Left forelimb (tissue), 1 donor: Measurements from ENCODE around the gene KRT6B.

Experiments
- DNase-seq: peaks from one replicate; pipeline ENCODE4 v3.0.0-alpha.2; 2018; ENCODE audit warnings: low spot score

The KRT6B gene

DNA sequence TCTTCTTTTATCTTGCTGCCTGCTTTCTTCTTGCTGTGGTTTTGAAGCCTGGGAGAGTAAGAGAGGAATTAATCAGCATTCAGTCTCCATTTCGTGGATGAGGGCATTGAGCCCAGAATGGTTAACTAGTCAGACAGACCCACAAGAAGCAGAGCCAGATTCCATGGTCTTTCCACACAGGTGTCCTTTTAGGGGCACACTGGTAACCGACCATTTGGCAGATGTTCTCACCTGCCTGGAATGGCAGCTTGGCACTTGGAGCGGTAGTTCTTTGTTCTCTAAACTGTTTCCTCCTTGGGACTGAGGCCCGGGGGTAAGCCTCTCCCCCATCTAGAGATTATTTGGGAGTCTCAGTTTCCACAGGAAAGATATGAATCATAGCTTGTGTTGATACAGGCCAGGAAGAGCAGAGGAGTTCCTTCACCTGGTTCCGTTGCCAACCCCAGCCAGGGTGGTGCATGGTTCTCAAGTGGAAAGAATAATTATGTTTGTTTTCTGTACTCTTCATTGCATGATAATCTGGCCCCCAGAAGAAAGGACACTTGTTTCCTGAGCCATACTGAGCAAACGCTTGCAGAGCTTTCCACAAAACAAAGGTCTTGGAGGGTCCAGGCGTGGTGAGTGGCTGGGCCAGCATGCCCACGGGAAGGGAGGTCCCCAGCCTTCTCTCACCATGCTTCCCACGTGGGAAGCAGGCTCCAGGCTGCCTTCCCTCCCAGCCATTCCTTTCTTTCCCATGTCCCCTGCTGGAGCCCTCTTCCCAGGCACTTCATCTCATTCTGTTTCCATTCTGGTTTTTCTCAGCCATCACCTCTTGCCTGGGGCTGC, 15.7 kb downstream of the KRT6B start:
- DNase-seq: no peak

DNA sequence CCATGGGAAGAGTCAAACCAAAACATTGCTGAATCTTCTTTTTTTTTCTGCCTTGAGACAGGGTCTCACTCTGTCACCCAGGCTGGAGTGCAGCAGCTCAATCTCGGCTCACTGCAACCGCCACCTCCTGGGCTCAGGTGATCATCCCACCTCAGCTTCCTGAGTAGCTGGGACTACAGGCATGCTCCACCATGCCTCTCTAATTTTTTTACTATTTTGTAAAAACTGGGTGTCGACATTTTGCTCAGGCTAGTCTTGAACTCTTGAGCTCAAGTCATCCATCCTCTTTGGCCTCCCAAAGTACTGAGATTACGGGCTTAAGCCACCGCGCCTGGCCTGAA, 16.3 kb downstream of the KRT6B start:
- DNase-seq: no peak

- DNase-seq: no peak
Observed at GRCh38 chr12:52434760-52435530, 17.0 kb downstream of the KRT6B start.

DNA sequence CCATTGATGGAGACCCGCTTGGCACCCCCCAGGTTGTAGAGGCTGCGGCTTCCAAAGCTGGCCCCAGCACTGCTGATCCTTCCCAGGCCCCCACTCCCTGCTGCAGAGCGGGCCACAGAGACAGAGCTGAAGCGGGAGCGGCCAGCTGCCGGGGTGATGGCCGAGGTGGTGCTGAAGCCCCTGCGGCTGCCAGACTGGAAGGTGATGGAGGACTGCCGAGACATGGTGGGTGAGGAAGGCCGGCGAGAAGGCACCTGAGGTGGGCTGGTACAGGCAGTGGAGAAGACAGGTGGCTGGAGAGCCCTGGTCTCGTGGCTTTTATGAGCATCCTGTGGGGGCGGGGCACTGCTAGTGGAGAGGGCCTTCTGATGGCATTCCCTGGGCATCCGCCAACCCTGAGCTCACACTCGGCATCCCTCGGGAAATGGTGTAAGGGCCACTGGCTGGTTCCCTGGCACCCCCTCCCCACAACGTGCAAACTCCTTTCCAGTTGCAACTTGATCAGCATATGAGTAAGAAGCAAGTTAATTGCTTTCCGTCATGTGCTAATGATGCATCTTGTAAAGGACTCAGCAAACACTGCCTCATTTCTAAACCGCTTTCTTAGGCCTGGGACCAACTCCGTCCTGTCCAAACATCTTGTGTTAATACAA, 17.7 kb downstream of the KRT6B start, which contains the start of gene KRT75:
Gene KRT75, minus strand, starts transcription at position 291 of the 653 bp plus-strand sequence. Its CDS starts 67 bp downstream, at position 224.
- peak; percentile 49 for DNase-seq

GRCh38 chr12:52433501-52434080, 18.4 kb downstream of the KRT6B start:
- DNase-seq: peak; percentile 63

DNA sequence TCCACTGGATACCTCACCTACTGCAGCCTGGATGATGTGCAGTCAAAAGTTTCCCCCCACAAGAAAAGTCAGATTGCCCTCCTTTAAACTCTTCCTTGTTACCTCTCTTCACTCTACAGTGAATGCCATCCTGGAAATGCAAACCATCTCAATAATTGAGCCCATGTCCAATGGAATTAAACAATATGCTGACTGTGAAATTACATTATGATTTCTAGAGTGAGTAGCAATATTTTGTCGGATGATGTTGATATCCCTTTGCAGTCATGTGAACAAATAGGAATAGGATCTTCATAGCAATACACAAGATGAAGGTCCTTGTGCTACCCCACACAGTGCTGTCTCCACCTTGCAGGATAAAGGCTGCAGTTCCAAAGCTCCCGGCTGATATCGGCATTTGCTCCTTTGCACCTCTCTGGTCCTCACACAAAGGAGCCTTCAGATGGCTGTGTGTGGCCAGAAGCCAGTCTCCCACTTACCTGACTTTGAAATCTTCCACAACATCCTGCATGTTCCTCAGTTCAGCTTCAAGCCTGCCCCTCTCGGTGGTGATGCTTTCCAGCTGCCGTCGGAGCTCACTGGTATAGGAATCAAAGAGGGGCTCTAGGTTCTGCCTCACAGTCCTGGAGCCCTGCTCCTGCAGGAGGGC, 19.3 kb downstream of the KRT6B start:
- peak; percentile 15 for DNase-seq

GRCh38 chr12:52428121-52428520, 23.8 kb downstream of the KRT6B start:
- DNase-seq: no peak

GRCh38 chr12:52427083-52427482, 24.9 kb downstream of the KRT6B start:
- DNase-seq: no peak

GRCh38 chr12:52426034-52426433, 25.9 kb downstream of the KRT6B start:
- no peak for DNase-seq

DNA sequence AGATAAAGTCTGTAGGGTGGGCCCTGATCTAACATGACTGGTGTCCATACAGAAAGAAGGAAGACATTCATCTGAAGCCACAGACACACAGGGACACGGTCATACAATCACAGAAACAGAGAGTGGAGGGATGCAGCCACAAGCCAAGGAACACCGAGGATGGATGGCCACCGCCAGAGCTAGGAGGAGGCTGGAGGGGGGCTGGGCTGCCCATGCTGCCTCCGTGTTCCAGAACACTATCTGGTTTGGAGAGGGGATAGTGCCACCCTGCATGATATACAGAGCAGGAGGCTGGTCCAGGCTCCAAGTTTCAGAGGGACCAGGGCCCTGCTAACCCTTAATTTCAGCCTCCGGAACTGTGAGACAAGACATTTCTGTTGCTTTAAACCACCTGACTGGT, 26.5 kb downstream of the KRT6B start:
- DNase-seq: no peak

DNA sequence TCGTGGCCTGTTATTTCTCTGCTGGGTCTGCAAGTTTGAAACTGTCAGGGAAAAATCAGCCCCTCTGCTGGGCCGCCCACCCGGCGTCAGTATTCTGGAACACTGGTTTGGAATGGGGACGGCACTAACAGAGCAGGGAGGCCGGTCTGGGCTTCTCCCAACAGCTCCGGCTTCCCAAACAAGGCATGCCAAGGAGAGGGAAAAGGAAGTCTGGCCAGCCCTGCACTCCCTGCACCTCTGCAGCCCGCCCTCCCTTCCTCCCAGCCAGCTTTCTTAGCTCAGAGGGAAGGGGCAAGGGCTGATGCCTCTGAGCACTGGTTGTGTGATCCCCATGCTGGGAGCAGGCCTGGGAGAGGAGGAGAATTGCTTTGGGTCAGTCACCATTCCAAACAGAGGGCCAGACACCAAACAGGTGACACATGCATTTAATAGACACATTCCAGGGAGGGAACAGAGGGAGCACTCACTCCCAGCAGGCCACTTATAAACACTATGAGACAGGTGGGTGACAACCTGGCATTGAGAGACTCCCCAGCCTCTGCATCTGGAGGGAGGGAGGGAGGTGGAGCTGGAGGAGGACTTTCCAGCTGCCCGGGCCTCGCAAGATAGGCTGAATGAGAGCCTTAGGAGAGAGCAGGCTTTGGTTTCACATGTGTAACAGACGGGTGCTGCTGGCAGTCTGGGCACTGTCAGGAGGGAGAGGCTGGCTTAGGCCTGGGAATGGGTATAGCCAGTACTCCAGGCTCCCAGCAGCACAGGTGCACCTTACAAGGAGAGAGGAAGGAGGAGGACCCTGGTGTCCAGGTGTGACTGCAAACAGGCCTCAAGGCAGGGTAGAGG, 28.1 kb downstream of the KRT6B start:
- no peak for DNase-seq

DNA sequence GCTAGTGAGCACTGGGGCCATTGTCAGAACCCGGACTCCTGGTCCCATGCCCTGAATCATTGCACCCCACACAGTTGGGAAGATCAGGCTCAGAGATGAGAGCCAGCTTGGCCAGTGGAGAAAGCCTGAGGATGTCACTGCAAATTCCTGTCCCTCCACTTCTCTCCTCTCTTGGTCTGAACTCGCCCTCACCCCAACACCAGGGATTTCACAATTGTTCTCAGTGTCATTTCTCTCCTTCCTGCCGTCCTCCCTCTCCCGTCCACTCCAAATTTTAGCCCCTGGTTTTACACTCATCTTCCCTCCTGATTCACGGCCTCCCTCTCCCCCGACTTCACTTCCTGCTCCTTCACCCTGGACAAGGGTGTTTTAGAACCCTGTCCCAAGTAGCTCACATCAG, 28.9 kb downstream of the KRT6B start:
- no peak for DNase-seq

DNA sequence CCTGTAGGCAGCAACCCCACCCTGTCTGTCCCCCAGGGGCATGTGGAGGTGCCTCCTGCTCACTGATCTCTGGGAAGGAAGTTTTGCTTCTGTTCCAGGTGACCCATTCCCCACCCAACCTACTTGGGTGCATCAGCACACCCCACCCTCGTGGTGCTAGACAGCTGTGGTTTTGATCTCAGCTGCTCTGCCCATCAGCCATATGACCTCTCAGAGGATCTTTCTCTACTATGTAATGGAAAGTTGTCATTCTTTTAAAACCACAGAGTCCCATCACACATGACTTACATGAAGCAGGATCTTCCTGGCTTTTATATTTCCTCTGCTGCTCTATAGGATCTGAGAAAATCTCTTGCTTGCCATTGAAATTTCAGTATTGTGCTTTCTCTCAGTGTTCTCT, 32.3 kb downstream of the KRT6B start:
- DNase-seq: no peak

DNA sequence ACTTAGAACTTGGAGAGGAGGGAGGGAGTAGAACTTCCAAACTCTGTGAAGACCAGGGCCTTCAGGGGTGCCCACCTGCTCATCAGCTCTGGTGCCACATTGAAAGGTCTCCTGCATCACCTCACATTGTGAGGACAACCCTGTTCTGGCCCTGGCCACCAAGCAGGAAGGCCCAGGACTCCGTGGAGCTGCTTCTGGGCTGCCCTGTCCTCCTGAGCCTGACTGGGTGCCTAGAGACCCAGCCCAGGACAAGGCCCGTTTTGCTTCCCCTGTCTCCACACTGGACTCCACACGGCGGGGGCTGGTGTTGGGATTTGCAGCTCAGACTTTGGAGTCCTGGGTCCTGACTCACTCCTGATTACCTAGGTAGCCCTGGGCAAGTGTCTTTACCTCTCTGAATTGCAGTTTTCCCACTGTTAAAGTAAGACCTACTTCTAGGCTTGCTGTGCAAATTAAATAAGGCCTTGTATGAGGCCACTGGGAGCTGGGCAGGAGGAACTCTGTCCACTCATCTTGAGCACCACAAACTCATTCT, 33.3 kb downstream of the KRT6B start:
- DNase-seq: no peak

GRCh38 chr12:52417740-52418139, 34.2 kb downstream of the KRT6B start:
- DNase-seq: no peak

DNA sequence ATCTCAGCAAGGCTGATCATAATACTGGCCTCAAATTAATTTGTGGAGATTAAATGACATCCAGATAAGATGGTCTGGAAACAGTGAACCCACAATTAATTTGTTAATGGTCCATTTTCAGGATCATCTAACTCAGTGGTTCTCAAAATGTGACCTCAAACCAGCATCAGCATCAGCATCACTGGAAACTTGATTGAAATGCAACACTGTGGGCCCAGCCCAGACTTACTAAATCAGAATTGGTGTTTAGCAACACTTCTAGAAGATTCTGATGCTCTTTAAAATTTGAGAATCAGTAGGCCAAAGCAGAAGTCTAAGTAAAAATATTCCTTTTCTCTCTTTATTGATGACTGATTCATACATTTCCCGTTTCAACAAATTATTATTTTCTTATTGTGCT, 35.2 kb downstream of the KRT6B start:
- DNase-seq: no peak

DNA sequence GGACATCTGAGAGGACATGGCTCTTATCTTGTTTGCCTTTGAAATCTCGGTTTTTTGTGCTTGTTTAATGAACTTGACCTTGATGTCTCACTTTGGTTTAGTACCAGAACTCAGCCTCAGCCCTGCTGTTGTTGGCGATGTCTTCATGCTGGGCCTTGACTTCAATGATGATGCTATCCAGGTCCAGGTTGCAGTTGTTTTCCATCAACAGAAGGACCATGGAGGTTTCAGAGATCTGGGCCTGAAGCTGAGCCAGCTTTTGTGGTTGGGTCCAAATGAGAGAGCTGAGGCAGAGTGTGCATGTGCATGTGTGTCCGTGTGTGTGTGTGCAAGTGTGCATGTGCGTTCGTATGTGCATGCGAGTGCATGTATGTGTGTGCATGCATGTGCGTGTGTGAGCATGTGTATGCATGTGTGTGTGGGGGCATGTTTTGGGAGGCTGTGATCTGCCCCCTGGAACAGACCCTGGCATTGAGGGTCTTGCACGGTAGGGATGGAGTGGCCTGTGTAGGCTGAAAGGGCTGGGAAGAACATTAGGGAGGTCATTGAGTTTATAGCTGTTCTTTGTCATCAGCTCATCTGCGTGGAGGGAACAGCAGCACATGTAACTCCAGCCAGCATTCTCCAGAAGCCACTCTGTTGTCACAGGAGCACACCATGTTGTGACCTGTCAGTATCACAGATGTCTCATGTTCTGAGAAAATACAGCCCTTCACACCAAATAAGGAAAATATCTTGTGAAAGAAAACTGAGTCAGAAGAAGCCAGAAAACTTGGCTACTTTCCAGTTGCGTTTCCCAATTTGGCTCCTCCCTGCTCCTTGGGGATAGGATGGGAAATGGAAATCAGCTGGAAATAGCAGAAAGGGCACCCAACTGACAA, 35.8 kb downstream of the KRT6B start:
- no peak for DNase-seq

DNA sequence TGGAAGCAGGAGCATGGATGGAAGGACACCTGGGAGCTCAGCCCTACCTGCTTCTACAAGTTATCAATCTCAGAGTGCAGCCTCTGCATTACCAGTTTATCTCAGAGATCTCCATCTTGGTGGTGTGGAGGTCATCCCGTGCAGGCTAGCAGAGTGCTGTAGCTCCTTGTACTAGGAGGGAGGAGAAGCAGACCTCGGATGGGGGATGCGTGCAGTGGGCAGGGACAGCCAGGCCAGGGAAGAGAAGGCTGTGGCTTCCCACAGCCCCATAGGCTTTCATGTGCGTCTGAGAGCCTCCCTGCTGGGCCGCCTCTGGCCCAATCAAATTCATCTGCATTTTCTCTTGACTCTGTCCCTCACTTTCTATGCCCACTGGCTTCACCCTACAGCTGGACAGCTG, 37.0 kb downstream of the KRT6B start:
- no peak for DNase-seq

DNA sequence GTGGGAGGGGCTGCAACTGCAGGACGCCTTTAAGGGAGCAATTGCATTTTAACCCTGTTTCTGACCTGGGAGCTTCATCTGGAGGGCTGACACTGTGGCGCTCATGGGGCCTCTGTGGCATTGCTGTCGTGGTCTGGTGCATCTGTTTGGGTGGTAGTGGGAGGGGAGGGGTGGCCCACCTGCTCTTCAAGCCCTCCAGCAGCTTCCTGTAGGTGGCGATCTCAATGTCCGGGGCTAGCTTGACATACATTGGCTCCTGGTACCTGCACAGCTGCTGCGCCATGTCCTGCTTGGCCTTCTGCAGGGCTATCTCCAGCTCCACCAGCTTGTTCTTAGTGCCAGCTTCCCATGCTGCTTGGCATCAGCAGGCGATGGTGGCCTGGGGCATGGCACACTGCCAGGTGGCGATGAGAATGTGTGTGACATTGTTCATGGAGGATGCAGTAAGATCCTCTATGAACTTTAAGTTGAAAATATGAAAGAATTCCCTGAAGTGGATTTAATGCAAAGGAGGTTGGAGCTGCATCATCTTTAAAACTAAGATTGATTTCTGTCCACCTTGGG, 38.1 kb downstream of the KRT6B start:
- DNase-seq: no peak
